K562 (cell line): Measurements from ENCODE around the gene PRDM11. TPM values are rescaled to one million over a fixed set of nuclear protein-coding genes. Genes with fewer than 3 reads are reported as not detected.

Experiments
- CCAR2 ChIP-seq: fragments of 200-400 bp; formaldehyde crosslinking; IDR thresholded peaks from 2 replicates; pipeline ENCODE4 v1.6.1; 2017; ENCODE audit warnings: mild to moderate bottlenecking, low read depth, low read length
- CHCHD3 ChIP-seq: fragments of 250-450 bp; sonication (Bioruptor Pico); IDR thresholded peaks from 2 replicates; pipeline ENCODE4 v2.1.2; 2022; ENCODE audit warnings: mild to moderate bottlenecking
- ESRRB ChIP-seq: fragments of 250-450 bp; sonication (Bioruptor Pico); IDR thresholded peaks from 2 replicates; pipeline ENCODE4 v1.5.0; 2020; ENCODE audit warnings: mild to moderate bottlenecking, moderate library complexity, borderline replicate concordance
- ETV5 ChIP-seq: sonication (generic); formaldehyde crosslinking; IDR thresholded peaks from 2 replicates; pipeline ENCODE4 v1.4.0; 2020; ENCODE audit warnings: low read depth, mild to moderate bottlenecking, missing genetic modification reagents
- HDAC6 ChIP-seq: IDR thresholded peaks from 2 replicates; pipeline ENCODE4 v1.6.1; 2012; ENCODE audit warnings: low read depth, mild to moderate bottlenecking, control low read depth, inconsistent platforms, low read length, moderate library complexity
- ILF3 ChIP-seq: fragments of 450-650 bp; IDR thresholded peaks from 2 replicates; pipeline ENCODE4 v1.6.1; 2018; ENCODE audit warnings: antibody characterized with exemption, mild to moderate bottlenecking, moderate library complexity, borderline replicate concordance
- KAT7 ChIP-seq: sonication (generic); formaldehyde crosslinking; IDR thresholded peaks from 2 replicates; pipeline ENCODE4 v1.8.0; 2022; ENCODE audit warnings: missing genetic modification reagents, mild to moderate bottlenecking, borderline replicate concordance
- LCOR ChIP-seq: sonication (generic); formaldehyde crosslinking; IDR thresholded peaks from 2 replicates; pipeline ENCODE4 v1.8.0; 2022; ENCODE audit warnings: mild to moderate bottlenecking, missing genetic modification reagents
- MAFK ChIP-seq: IDR thresholded peaks from 2 replicates; pipeline ENCODE4 v1.6.1; 2011; ENCODE audit warnings: low read length, improper control_type of control experiment
- MAZ ChIP-seq, 2 experiments: fragments of 450-650 bp in 1 of 2; sonication (generic) in 1 of 2; formaldehyde crosslinking; IDR thresholded peaks in 1 of 2; conservative IDR thresholded peaks in 1 of 2; 2 replicates each; pipeline versions ENCODE4 v1.4.0 to v1.5.0; 2020; ENCODE audit warnings: mild to moderate bottlenecking in 1 of 2, missing genetic modification reagents in 1 of 2
- MCM7 ChIP-seq, 2 experiments: fragments of 450-650 bp; IDR thresholded peaks; 2 replicates each; pipeline ENCODE4 v1.6.1; 2016 to 2018
- PHF21A ChIP-seq: fragments of 450-650 bp; IDR thresholded peaks from 2 replicates; pipeline ENCODE4 v1.6.1; 2017; ENCODE audit warnings: low read depth, borderline replicate concordance
- TRIM28 ChIP-seq: fragments of 450-650 bp; IDR thresholded peaks from 2 replicates; pipeline ENCODE4 v1.6.1; 2017
- TSC22D4 ChIP-seq: fragments of 450-650 bp; IDR thresholded peaks from 2 replicates; pipeline ENCODE4 v1.6.1; 2016; ENCODE audit warnings: missing genetic modification characterization, missing biosample characterization, control low read depth
- ZNF174 ChIP-seq: fragments of 250-450 bp; sonication (Bioruptor Pico); IDR thresholded peaks from 2 replicates; pipeline ENCODE4 v1.4.0; 2020; ENCODE audit warnings: mild to moderate bottlenecking
- ZNF184 ChIP-seq: sonication (generic); formaldehyde crosslinking; IDR thresholded peaks from 2 replicates; pipeline ENCODE4 v1.5.0; 2020; ENCODE audit warnings: missing genetic modification reagents
- ZNF224 ChIP-seq: sonication (generic); formaldehyde crosslinking; IDR thresholded peaks from 2 replicates; pipeline ENCODE4 v1.8.0; 2022; ENCODE audit warnings: mild to moderate bottlenecking, missing genetic modification reagents
- polyA plus RNA-seq, 8 experiments: library from polyadenylated mRNA; depleted of rRNA in 4 of 8; stranded (reverse) in 5 of 8; unstranded in 3 of 8; fragments of >200 nt; fragmentation: Nextera tagmentation in 2 of 8; fragmentation: Illumina TruSeq in 1 of 8; extraction: Ambion mirVana in 2 of 8; extraction: Trizol in 1 of 8; gene quantifications; 2 replicates each; pipeline versions ENCODE4 v1.2.1 to v1.2.3, GENCODE V29; 2011 to 2014; ENCODE audit warnings: inconsistent platforms in 1 of 8, missing spikeins in 1 of 8
- total RNA-seq, 7 experiments: library from RNA; depleted of rRNA in 6 of 7; stranded (reverse); fragments of >200 nt in 6 of 7; fragmentation: Illumina TruSeq in 2 of 7; extraction: Trizol in 2 of 7; gene quantifications; 2 replicates each; pipeline versions ENCODE4 v1.2.1 to v1.2.3, GENCODE V29; 2011 to 2021; ENCODE audit warnings: low replicate concordance in 1 of 7
- TF ChIP-seq, protein P1 (sequence below): fragments of 450-650 bp; IDR thresholded peaks from 2 replicates; pipeline ENCODE4 v1.6.1; 2018; ENCODE audit warnings: mild to moderate bottlenecking, low read depth; ENCODE audit not compliant: partially characterized antibody
- TF ChIP-seq, protein P2 (sequence below): fragments of 450-650 bp; conservative IDR thresholded peaks from 2 replicates; pipeline ENCODE4 v1.6.1; 2016; ENCODE audit warnings: missing genetic modification characterization, low read depth, mild to moderate bottlenecking, control low read depth, missing compliant biosample characterization
- TF ChIP-seq, protein P3 (sequence below): fragments of 250-450 bp; sonication (Bioruptor Pico); IDR thresholded peaks from 2 replicates; pipeline ENCODE4 v1.5.1; 2021; ENCODE audit warnings: mild to moderate bottlenecking
- TF ChIP-seq, protein P4 (sequence below): fragments of 250-450 bp; sonication (Bioruptor Pico); IDR thresholded peaks from 2 replicates; pipeline ENCODE4 v1.8.0; 2021; ENCODE audit warnings: moderate library complexity, mild to moderate bottlenecking, inconsistent platforms
- TF ChIP-seq, protein P5 (sequence below): fragments of 450-650 bp; IDR thresholded peaks from 2 replicates; pipeline ENCODE4 v1.6.1; 2016; ENCODE audit warnings: low read depth, mild to moderate bottlenecking, moderate library complexity
- TF ChIP-seq, protein P6 (sequence below): fragments of 450-650 bp; IDR thresholded peaks from 2 replicates; pipeline ENCODE4 v1.6.1; 2016

Gene PRDM11
- total and polyA plus RNA-seq, 9 of the 15 experiments (the other 6 are each of a cell fraction or from before 2014, with no cell fraction given) = 0.01 to 1.1 (median 0.29) TPM

DNA sequence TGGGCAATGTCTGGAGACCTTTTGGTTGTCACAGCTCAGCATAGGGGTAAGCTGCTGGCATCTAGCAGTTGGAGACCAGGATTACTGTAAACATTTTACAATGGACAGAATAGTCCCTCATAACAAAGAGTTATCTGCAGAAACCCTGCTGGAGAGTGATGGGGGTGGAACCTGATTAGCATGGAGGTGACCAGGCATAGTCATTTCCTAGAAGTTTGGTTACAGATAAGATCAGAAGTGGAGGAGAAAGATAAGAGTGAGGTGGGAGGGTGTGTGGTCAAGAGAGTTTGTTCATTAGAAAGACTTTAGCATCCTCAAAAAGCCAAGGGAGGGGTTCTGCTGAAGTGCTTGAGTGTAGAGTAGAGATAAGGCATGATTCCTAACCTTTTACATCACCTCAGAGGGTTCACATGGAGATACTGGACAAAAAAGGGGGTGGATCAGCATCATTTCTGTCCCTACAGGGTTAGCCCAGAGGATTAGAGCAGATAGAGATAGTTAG lies 38.8 kb downstream of the PRDM11 start (continued):
- TF ChIP-seq KAT7 (CRISPR knock-in tag) = no peak
- no peak for TF ChIP-seq ETV5 (CRISPR knock-in tag)
- no peak for TF ChIP-seq HDAC6
- TF ChIP-seq TSC22D4 (tag) = no peak
- TF ChIP-seq, protein P1, sequence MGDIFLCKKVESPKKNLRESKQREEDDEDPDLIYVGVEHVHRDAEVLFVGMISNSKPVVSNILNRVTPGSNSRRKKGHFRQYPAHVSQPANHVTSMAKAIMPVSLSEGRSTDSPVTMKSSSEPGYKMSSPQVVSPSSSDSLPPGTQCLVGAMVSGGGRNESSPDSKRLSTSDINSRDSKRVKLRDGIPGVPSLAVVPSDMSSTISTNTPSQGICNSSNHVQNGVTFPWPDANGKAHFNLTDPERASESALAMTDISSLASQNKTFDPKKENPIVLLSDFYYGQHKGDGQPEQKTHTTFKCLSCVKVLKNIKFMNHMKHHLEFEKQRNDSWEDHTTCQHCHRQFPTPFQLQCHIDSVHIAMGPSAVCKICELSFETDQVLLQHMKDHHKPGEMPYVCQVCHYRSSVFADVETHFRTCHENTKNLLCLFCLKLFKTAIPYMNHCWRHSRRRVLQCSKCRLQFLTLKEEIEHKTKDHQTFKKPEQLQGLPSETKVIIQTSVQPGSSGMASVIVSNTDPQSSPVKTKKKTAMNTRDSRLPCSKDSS = no peak
- TF ChIP-seq ILF3 = no peak
- TF ChIP-seq PHF21A = no peak
- TF ChIP-seq, protein P2, sequence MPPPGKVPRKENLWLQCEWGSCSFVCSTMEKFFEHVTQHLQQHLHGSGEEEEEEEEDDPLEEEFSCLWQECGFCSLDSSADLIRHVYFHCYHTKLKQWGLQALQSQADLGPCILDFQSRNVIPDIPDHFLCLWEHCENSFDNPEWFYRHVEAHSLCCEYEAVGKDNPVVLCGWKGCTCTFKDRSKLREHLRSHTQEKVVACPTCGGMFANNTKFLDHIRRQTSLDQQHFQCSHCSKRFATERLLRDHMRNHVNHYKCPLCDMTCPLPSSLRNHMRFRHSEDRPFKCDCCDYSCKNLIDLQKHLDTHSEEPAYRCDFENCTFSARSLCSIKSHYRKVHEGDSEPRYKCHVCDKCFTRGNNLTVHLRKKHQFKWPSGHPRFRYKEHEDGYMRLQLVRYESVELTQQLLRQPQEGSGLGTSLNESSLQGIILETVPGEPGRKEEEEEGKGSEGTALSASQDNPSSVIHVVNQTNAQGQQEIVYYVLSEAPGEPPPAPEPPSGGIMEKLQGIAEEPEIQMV (tag) = no peak
- TF ChIP-seq, protein P3, sequence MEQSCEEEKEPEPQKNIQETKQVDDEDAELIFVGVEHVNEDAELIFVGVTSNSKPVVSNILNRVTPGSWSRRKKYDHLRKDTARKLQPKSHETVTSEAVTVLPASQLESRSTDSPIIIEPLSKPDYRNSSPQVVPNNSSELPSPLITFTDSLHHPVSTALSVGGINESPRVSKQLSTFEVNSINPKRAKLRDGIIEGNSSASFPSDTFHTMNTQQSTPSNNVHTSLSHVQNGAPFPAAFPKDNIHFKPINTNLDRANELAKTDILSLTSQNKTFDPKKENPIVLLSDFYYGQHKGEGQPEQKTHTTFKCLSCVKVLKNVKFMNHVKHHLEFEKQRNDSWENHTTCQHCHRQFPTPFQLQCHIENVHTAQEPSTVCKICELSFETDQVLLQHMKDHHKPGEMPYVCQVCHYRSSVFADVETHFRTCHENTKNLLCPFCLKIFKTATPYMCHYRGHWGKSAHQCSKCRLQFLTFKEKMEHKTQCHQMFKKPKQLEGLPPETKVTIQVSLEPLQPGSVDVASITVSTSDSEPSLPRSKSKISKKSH (CRISPR knock-in tag) = no peak
- no peak for TF ChIP-seq ZNF224 (CRISPR knock-in tag)
- no peak for TF ChIP-seq ZNF184 (CRISPR knock-in tag)
- TF ChIP-seq MAFK = no peak; the same call in 1 of the 2 replicates
- no peak for TF ChIP-seq ZNF174 (CRISPR knock-in tag)
- no peak for TF ChIP-seq CHCHD3 (CRISPR knock-in tag)
- TF ChIP-seq MCM7 (IDR thresholded peaks at IDR 0.05) = no peak
- TF ChIP-seq, protein P4, sequence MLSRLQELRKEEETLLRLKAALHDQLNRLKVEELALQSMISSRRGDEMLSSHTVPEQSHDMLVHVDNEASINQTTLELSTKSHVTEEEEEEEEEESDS (CRISPR knock-in tag) = no peak
- TF ChIP-seq ESRRB = no peak
- peak; percentile 81 to 87 for TF ChIP-seq MAZ (CRISPR knock-in tag; conservative IDR thresholded peaks at IDR 0.05 in 1 of 2, IDR thresholded peaks at IDR 0.05 in 1 of 2)
- TF ChIP-seq, protein P5, sequence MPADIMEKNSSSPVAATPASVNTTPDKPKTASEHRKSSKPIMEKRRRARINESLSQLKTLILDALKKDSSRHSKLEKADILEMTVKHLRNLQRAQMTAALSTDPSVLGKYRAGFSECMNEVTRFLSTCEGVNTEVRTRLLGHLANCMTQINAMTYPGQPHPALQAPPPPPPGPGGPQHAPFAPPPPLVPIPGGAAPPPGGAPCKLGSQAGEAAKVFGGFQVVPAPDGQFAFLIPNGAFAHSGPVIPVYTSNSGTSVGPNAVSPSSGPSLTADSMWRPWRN = peak; percentile 96
- no peak for TF ChIP-seq TRIM28
- TF ChIP-seq LCOR = peak; percentile 85
- no peak for TF ChIP-seq CCAR2
- TF ChIP-seq, protein P6, sequence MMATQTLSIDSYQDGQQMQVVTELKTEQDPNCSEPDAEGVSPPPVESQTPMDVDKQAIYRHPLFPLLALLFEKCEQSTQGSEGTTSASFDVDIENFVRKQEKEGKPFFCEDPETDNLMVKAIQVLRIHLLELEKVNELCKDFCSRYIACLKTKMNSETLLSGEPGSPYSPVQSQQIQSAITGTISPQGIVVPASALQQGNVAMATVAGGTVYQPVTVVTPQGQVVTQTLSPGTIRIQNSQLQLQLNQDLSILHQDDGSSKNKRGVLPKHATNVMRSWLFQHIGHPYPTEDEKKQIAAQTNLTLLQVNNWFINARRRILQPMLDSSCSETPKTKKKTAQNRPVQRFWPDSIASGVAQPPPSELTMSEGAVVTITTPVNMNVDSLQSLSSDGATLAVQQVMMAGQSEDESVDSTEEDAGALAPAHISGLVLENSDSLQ = peak; percentile 67
